NCI-H1105 treated with DMSO at 0.1 percent for 48 hours (cell line): ENCODE results near the gene PBX2.
A peak's percentile ranks its signal among the peaks of the same experiment; 100 is the strongest.
"Not testable (repeated sequence)": the region's sequence is repeated elsewhere in the genome, so short reads cannot be mapped to it uniquely, and the experiment has no call there.

Experiments
- DNase-seq: peaks from one replicate; lab custom pipeline; 2025; lab: John Stamatoyannopoulos, UW

Gene PBX2, protein sequence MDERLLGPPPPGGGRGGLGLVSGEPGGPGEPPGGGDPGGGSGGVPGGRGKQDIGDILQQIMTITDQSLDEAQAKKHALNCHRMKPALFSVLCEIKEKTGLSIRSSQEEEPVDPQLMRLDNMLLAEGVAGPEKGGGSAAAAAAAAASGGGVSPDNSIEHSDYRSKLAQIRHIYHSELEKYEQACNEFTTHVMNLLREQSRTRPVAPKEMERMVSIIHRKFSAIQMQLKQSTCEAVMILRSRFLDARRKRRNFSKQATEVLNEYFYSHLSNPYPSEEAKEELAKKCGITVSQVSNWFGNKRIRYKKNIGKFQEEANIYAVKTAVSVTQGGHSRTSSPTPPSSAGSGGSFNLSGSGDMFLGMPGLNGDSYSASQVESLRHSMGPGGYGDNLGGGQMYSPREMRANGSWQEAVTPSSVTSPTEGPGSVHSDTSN

GRCh38 chr6:32190054-32190851, at the start of gene PBX2:
TSS of gene PBX2 (minus strand) at chr6:32190202. CDS start at chr6:32189915, 287 bp downstream.
- peak; percentile 88 for DNase-seq

DNA sequence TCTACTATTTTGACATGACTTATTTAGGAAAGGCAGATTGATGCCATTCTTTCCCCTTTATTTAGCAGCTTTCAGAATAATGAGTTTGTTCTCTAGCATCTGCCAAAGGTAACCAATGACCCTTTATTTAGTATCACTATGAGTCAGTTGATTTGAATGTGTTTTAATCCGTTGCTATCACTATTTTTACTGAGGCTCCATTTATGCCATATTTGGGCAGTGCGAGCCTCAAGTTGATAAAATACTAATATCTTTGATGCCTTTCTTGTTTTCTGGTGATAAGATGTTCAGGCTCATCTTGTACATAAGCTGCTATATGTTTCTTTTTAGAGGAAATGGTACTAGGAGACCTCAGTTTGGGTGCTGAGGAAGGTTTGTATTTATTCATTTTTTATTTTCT, 49.5 kb upstream of the PBX2 start:
- no peak for DNase-seq

GRCh38 chr6:32234934-32235333, 44.9 kb upstream of the PBX2 start:
- DNase-seq: no peak

DNA sequence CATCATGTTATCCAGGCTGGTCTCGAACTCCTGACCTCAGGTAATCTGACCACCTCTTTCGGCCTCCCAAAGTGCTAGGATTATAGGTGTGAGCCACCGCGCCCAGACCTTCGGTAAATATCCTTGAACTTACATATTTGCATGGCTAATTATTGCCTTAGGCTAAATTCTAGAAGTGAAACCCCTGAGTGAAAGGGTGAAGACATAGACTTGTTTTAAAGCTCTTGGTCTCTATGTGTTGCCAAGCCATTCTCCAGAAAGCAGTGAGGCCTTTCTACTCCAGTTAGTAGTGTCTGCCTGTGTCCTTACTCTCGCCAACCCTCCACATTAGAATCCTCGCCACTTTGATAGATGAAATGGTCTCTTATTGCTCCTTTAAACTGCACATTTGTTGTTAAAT, 36.4 kb upstream of the PBX2 start:
- no peak for DNase-seq

DNA sequence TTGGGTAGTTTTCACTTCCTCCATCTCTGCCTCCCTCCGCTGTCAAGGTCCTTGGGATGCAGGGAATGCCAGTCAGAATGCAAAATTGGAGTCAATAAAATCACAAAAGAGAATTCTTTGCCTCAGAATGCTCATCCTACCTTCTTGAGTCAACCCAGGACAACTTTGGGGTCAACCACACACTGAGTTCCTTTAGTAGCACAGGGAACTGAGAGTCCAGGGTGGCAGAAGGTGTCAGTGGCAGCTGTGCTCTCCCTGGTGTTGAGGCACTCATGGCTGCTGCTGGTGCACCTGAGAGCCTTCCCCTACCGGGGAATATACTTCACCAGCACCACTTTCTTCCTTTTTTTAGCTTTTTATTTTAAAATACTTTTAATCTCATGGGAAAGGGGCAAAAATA, 34.7 kb upstream of the PBX2 start:
- no peak for DNase-seq

- no peak for DNase-seq
Measured at GRCh38 chr6:32223258-32224235, 33.5 kb upstream of the PBX2 start, which contains the start of gene NOTCH4. TSS of gene NOTCH4 (minus strand) at chr6:32224067. CDS start at chr6:32223928, 139 bp downstream.

- no peak for DNase-seq
Measured at GRCh38 chr6:32222333-32223230, 32.6 kb upstream of the PBX2 start.

GRCh38 chr6:32220021-32220420, 30.0 kb upstream of the PBX2 start:
- DNase-seq: no peak

DNA sequence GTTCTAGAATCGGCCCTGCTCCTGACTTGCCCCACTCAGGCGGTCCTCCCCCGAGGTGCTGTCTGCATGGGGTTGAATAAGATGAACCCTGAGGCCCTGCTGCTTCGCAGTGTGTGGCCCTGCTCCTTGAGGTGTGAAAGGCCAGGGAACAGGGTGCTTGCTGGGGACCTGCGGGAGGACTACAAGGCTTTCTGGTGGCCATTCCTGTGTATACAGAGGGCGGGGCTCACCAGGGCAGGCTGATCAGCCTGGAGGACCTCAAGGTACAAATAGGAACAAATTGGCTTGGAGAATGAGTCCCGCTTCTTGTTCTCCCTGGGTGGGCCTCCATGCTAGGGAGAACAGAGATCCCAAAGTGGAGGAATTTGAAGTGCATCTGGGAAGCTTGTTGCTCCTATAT, 28.2 kb upstream of the PBX2 start:
- DNase-seq: no peak

GRCh38 chr6:32216998-32217397, 27.0 kb upstream of the PBX2 start:
- no peak for DNase-seq

DNA sequence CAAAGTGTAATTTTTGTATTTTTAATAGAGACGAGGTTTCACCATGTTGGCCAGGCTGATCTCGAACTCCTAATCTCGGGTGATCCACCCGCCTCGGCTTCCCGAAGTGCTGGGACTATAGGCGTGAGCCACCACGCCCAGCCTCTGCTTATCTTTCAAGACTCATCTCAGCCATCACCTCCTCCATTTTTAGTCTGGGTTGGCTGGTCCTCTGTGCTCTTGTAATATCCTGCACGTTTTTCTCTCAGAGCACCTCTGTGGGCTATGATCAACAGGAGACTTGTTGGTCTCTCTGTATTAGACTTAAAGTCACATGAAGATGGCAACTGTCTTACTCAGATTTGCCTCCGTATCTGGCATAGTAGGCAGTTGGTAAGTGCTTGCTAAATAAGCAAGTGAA, 26.3 kb upstream of the PBX2 start:
- DNase-seq: no peak

- DNase-seq: no peak
Measured at GRCh38 chr6:32215617-32216016, 25.6 kb upstream of the PBX2 start.

- no peak for DNase-seq
Measured at GRCh38 chr6:32214126-32214525, 24.1 kb upstream of the PBX2 start.

GRCh38 chr6:32213649-32214048, 23.6 kb upstream of the PBX2 start:
- DNase-seq: no peak

GRCh38 chr6:32212076-32212760, 22.2 kb upstream of the PBX2 start:
- no peak for DNase-seq

DNA sequence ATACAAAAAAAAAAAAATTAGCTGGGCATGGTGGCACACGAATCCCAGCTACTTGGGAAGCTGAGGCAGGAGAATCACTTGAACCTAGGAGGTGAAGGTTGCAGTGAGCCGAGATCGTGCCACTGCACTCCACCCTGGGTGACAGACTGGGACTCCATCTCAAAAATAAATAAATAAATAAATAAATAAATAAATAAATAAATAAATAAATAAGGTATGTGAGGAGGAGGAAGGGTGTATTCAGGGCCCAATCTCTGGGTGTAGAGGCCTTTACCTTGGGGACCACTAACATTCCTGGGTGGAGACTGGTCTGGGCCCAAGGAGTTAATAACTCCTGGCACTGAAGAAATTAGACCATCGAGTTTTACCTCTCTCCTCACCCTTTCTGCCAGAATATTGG, 21.4 kb upstream of the PBX2 start:
- DNase-seq: not testable (repeated sequence)

DNA sequence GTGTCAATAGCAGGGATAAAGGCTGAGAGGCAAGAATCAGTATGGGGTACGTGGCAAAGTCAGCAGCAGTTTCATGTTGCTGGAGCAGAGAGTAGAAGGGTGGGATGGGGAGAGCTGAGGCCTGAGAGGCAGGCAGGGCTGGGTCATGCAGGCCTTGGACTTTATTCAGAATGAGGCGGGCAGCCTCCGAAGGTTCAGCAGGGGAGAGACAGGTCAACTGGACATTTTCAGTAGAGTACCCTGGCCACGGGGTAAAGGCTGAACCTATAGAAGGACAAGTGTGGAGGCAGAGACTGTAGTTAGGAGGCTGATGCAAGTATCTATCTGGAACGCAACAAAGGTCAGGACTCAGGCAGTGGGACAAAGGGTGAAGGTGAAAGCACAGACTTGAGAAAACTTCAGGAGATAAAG, 20.2 kb upstream of the PBX2 start:
- no peak for DNase-seq

DNA sequence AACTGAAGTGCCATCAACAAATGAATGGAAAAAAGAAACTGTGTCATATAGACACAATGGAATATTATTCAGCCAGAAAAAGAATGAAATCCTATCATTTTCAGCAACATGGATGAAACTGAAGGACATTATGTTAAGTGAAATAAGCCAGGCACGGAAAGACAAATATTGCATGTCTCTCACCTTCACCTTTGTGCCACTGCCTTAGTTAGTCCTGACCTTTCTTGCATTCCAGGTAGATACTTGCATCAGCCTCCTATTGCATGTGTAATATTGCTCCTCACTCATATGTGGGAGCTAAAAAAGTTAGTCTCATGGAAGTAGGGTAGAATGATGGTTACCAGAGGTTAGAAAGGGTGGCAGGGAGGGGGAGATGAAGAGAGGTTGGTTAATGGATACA, 19.0 kb upstream of the PBX2 start:
- no peak for DNase-seq

DNA sequence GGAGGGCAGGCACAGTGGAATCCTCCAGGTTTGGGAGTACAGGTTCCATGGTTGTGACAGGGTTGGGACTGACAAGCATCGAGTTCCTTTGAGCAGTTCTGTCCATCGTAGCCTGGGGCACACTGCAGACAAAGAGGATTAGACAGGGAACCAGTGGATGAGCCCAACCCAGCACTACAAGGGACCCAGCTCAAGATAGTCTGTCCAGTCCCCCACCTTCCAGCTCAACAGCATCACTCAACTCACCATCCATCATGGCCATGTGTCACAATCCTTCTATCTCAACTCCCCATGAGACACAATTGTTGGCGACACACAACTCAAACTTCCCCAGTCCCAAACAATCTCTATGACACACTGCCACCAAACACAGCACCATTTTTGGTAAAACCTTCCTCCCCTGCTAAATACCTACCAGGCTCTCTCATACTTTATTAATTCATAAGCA, 14.3 kb upstream of the PBX2 start:
- DNase-seq: no peak
